Measurements from ENCODE around the gene AKIP1. TPM values are rescaled to one million over a fixed set of nuclear protein-coding genes. Genes with fewer than 3 reads are reported as not detected.
A peak's percentile ranks its signal among the peaks of the same experiment; 100 is the strongest.

AKIP1 gene
- total RNA-seq, 1 donor from 2014 or later: 53.7 TPM

- Mint-ChIP-seq H3K36me3 (peaks cover 15% of the 10 kb centered on the region), H3K9me3 (no peaks in the 10 kb centered on the region), H3K27ac (peak overlapping the region; percentile 51), H3K27me3 (ENCODE audit: insufficient read depth, low read depth) (no peaks in the 10 kb centered on the region), H3K4me1 (peaks cover 5% of the 10 kb centered on the region), H3K4me3 (no peak overlapping the region)
- Histone ChIP-seq H3K4me1 (peaks cover 11% of the 10 kb centered on the region), H3K9me3 (ENCODE audit: low read depth) (no peaks in the 10 kb centered on the region), H3F3A (ENCODE audit: low read depth) (peaks cover 14% of the 10 kb centered on the region), H3K36me3 (peaks cover 4% of the 10 kb centered on the region), H3K27me3 (no peaks in the 10 kb centered on the region), H3K9ac (no peak overlapping the region), H3K27ac (no peak overlapping the region), H3K4me3 (no peak overlapping the region), H3K79me2 (ENCODE audit: low read depth) (no peaks in the 10 kb centered on the region), H4K20me1 (ENCODE audit: low read depth) (no peaks in the 10 kb centered on the region), H3K4me2 (no peak overlapping the region), H2AFZ (replicated peaks) (no peak overlapping the region)
- DNase-seq (ENCODE audit: low spot score): no peak
- TF ChIP-seq CTCF (IDR thresholded peaks at IDR 0.05) (no peak), EZH2 (IDR thresholded peaks at IDR 0.05) (no peak), EZH2phosphoT487 (IDR thresholded peaks at IDR 0.05) (no peak)
These were observed 36.4 kb downstream of the AKIP1 start for GRCh38 chr11:8947230-8947943.

- Histone ChIP-seq H2AFZ (replicated peaks) (no peak overlapping the region), H3K36me3 (peaks cover 4% of the 10 kb centered on the region), H3K79me2 (ENCODE audit: low read depth) (no peaks in the 10 kb centered on the region), H3K4me2 (peak overlapping the region; percentile 45), H3K4me3 (no peak overlapping the region), H3K4me1 (peaks cover 11% of the 10 kb centered on the region), H3K27ac (no peak overlapping the region), H4K20me1 (ENCODE audit: low read depth) (no peaks in the 10 kb centered on the region), H3K27me3 (no peaks in the 10 kb centered on the region), H3K9me3 (ENCODE audit: low read depth) (no peaks in the 10 kb centered on the region), H3K9ac (no peak overlapping the region), H3F3A (ENCODE audit: low read depth) (peaks cover 14% of the 10 kb centered on the region)
- peak; percentile 36 for DNase-seq (ENCODE audit: low spot score)
- peaks cover 5% of the 10 kb centered on the region for H3K4me1 Mint-ChIP-seq
- no peak overlapping the region for H3K4me3 Mint-ChIP-seq
- TF ChIP-seq CTCF (IDR thresholded peaks at IDR 0.05) (no peak), EZH2 (IDR thresholded peaks at IDR 0.05) (no peak), EZH2phosphoT487 (IDR thresholded peaks at IDR 0.05) (no peak)
- peaks cover 16% of the 10 kb centered on the region for H3K36me3 Mint-ChIP-seq
- no peaks in the 10 kb centered on the region for H3K9me3 Mint-ChIP-seq
- H3K27ac Mint-ChIP-seq: no peak overlapping the region
- H3K27me3 Mint-ChIP-seq (ENCODE audit: insufficient read depth, low read depth): no peaks in the 10 kb centered on the region
These were observed 37.9 kb downstream of the AKIP1 start for GRCh38 chr11:8948886-8949285.

GRCh38 chr11:8956860-8957259 lies 45.9 kb downstream of the AKIP1 start:
- Histone ChIP-seq H3K4me1 (no peaks in the 10 kb centered on the region), H3K27me3 (no peaks in the 10 kb centered on the region), H3K36me3 (peaks cover 9% of the 10 kb centered on the region), H3K9me3 (ENCODE audit: low read depth) (no peaks in the 10 kb centered on the region), H3K79me2 (ENCODE audit: low read depth) (peaks cover 16% of the 10 kb centered on the region), H3K9ac (no peak overlapping the region), H3K4me2 (no peak overlapping the region), H3F3A (ENCODE audit: low read depth) (peaks cover 11% of the 10 kb centered on the region), H2AFZ (replicated peaks) (no peak overlapping the region), H3K4me3 (no peak overlapping the region), H4K20me1 (ENCODE audit: low read depth) (no peaks in the 10 kb centered on the region), H3K27ac (no peak overlapping the region)
- no peak for TF ChIP-seq CTCF (IDR thresholded peaks at IDR 0.05)
- TF ChIP-seq EZH2phosphoT487 (IDR thresholded peaks at IDR 0.05): no peak
- TF ChIP-seq EZH2 (IDR thresholded peaks at IDR 0.05): no peak
- no peak for DNase-seq (ENCODE audit: low spot score)
- peaks cover 5% of the 10 kb centered on the region for H3K4me1 Mint-ChIP-seq
- H3K9me3 Mint-ChIP-seq: peaks cover 2% of the 10 kb centered on the region
- peaks cover 13% of the 10 kb centered on the region for H3K36me3 Mint-ChIP-seq
- no peak overlapping the region for H3K4me3 Mint-ChIP-seq
- H3K27me3 Mint-ChIP-seq (ENCODE audit: insufficient read depth, low read depth): no peaks in the 10 kb centered on the region
- no peak overlapping the region for H3K27ac Mint-ChIP-seq
